HUES64 (cell line): ENCODE results near the gene LHFPL6.

ENCODE experiments used
- H3K27ac ChIP-seq: 2 replicates; pipeline ENCODE4 v1.7.0; 2013; ENCODE audit warnings: low read depth, low read length, inconsistent platforms
- H3K27me3 ChIP-seq: 2 replicates; pipeline ENCODE4 v1.6.1; 2013; ENCODE audit warnings: mild to moderate bottlenecking, low read length; ENCODE audit not compliant: insufficient read depth
- H3K36me3 ChIP-seq: 2 replicates; pipeline ENCODE4 v1.6.1; 2013; ENCODE audit warnings: mild to moderate bottlenecking, low read length; ENCODE audit not compliant: insufficient read depth
- H3K4me1 ChIP-seq: 2 replicates; pipeline ENCODE4 v1.6.1; 2013; ENCODE audit warnings: mild to moderate bottlenecking, low read length, moderate library complexity; ENCODE audit not compliant: insufficient read depth
- H3K4me3 ChIP-seq: 2 replicates; pipeline ENCODE4 v1.5.1; 2013; ENCODE audit warnings: mild to moderate bottlenecking, low read length, moderate library complexity
- H3K9ac ChIP-seq: 2 replicates; pipeline ENCODE4 v1.6.1; 2013; ENCODE audit warnings: mild to moderate bottlenecking, low read depth, low read length
- H3K9me3 ChIP-seq: 2 replicates; pipeline ENCODE4 v1.6.1; 2013; ENCODE audit warnings: low read depth, low read length; ENCODE audit not compliant: insufficient read depth
- WGBS: fragments of 150-250, 120-280 bp; methylation state at CpG from one replicate; pipeline ENCODE4 v1.1.7; 2013; ENCODE audit warnings: missing lambda C conversion rate; 5-methylcytosine and 5-hydroxymethylcytosine counted together

The LHFPL6 gene

GRCh38 chr13:39444866-39445265, 158.1 kb downstream of the LHFPL6 start:
- Histone ChIP-seq H3K27me3 (no peaks in the 10 kb centered on the region), H3K4me1 (no peaks in the 10 kb centered on the region), H3K9me3 (peaks cover 4% of the 10 kb centered on the region), H3K9ac (no peak overlapping the region), H3K27ac (no peak overlapping the region), H3K36me3 (no peaks in the 10 kb centered on the region), H3K4me3 (no peak overlapping the region)
- 98% methylated on average over 2 of the region's 2 CpGs for WGBS

- Histone ChIP-seq H3K4me3 (no peak overlapping the region), H3K27me3 (no peaks in the 10 kb centered on the region), H3K4me1 (no peaks in the 10 kb centered on the region), H3K36me3 (no peaks in the 10 kb centered on the region), H3K27ac (no peak overlapping the region), H3K9ac (no peak overlapping the region), H3K9me3 (peaks cover 28% of the 10 kb centered on the region)
- WGBS = 94% methylated on average over 1 of the region's 1 CpG
Observed at GRCh38 chr13:39433651-39434050, 169.3 kb downstream of the LHFPL6 start.

GRCh38 chr13:39432196-39432595, 170.8 kb downstream of the LHFPL6 start:
- Histone ChIP-seq H3K9me3 (peaks cover 19% of the 10 kb centered on the region), H3K36me3 (no peaks in the 10 kb centered on the region), H3K27me3 (no peaks in the 10 kb centered on the region), H3K9ac (no peak overlapping the region), H3K4me3 (no peak overlapping the region), H3K4me1 (no peaks in the 10 kb centered on the region), H3K27ac (no peak overlapping the region)
- 84% methylated on average over 1 of the region's 1 CpG for WGBS

GRCh38 chr13:39422845-39423565, 180.0 kb downstream of the LHFPL6 start:
- H3K27ac ChIP-seq = no peak overlapping the region
- H3K9ac ChIP-seq = no peak overlapping the region
- H3K9me3 ChIP-seq = no peaks in the 10 kb centered on the region
- H3K36me3 ChIP-seq = no peaks in the 10 kb centered on the region
- no peak overlapping the region for H3K4me3 ChIP-seq
- WGBS = 82% methylated on average over 5 of the region's 5 CpGs
- no peaks in the 10 kb centered on the region for H3K27me3 ChIP-seq
- peaks cover 27% of the 10 kb centered on the region for H3K4me1 ChIP-seq

GRCh38 chr13:39419876-39420275, 183.1 kb downstream of the LHFPL6 start:
- H3K27ac ChIP-seq = no peak overlapping the region
- no peak overlapping the region for H3K4me3 ChIP-seq
- peaks cover 56% of the 10 kb centered on the region for H3K4me1 ChIP-seq
- no peak overlapping the region for H3K9ac ChIP-seq
- no peaks in the 10 kb centered on the region for H3K9me3 ChIP-seq
- no peaks in the 10 kb centered on the region for H3K27me3 ChIP-seq
- 86% methylated on average over 3 of the region's 4 CpGs for WGBS
- H3K36me3 ChIP-seq = no peaks in the 10 kb centered on the region

- Histone ChIP-seq H3K27ac (no peak overlapping the region), H3K36me3 (no peaks in the 10 kb centered on the region), H3K9ac (no peak overlapping the region; the same call in 1 of the 2 replicates), H3K27me3 (no peaks in the 10 kb centered on the region), H3K9me3 (no peaks in the 10 kb centered on the region), H3K4me1 (peaks cover 57% of the 10 kb centered on the region), H3K4me3 (no peak overlapping the region)
Observed at GRCh38 chr13:39419068-39419467, 183.9 kb downstream of the LHFPL6 start.

GRCh38 chr13:39418424-39418823, 184.6 kb downstream of the LHFPL6 start:
- no peaks in the 10 kb centered on the region for H3K9me3 ChIP-seq
- H3K4me1 ChIP-seq = peaks cover 55% of the 10 kb centered on the region
- H3K27ac ChIP-seq = no peak overlapping the region
- WGBS = 31% methylated on average over 2 of the region's 3 CpGs
- no peak overlapping the region for H3K9ac ChIP-seq
- no peak overlapping the region for H3K4me3 ChIP-seq
- no peaks in the 10 kb centered on the region for H3K36me3 ChIP-seq
- no peaks in the 10 kb centered on the region for H3K27me3 ChIP-seq

GRCh38 chr13:39417643-39418042, 185.3 kb downstream of the LHFPL6 start:
- Histone ChIP-seq H3K27me3 (no peaks in the 10 kb centered on the region), H3K9ac (no peak overlapping the region), H3K9me3 (no peaks in the 10 kb centered on the region), H3K36me3 (no peaks in the 10 kb centered on the region), H3K4me1 (peaks cover 53% of the 10 kb centered on the region), H3K4me3 (peak overlapping the region; percentile 34), H3K27ac (0 out of 2 replicates have a peak overlapping the region, but pooled peaks have one; percentile 3)
- WGBS = 7% methylated on average over 5 of the region's 5 CpGs

- 10% methylated on average over 5 of the region's 5 CpGs for WGBS
- Histone ChIP-seq H3K4me3 (peak overlapping the region; percentile 34), H3K4me1 (peaks cover 56% of the 10 kb centered on the region), H3K36me3 (no peaks in the 10 kb centered on the region), H3K27me3 (no peaks in the 10 kb centered on the region), H3K9ac (no peak overlapping the region), H3K27ac (no peak overlapping the region), H3K9me3 (no peaks in the 10 kb centered on the region)
Observed at GRCh38 chr13:39417131-39417530, 185.9 kb downstream of the LHFPL6 start.

GRCh38 chr13:39415008-39415802, 187.8 kb downstream of the LHFPL6 start:
- H3K27ac ChIP-seq = no peak overlapping the region
- no peaks in the 10 kb centered on the region for H3K36me3 ChIP-seq
- H3K9ac ChIP-seq = no peak overlapping the region
- H3K27me3 ChIP-seq = no peaks in the 10 kb centered on the region
- H3K4me1 ChIP-seq = peaks cover 73% of the 10 kb centered on the region
- WGBS = 77% methylated on average over 8 of the region's 8 CpGs
- H3K4me3 ChIP-seq = no peak overlapping the region
- H3K9me3 ChIP-seq = no peaks in the 10 kb centered on the region

- H3K27me3 ChIP-seq = no peaks in the 10 kb centered on the region
- H3K36me3 ChIP-seq = no peaks in the 10 kb centered on the region
- H3K27ac ChIP-seq = no peak overlapping the region
- no peaks in the 10 kb centered on the region for H3K9me3 ChIP-seq
- H3K4me1 ChIP-seq = peaks cover 74% of the 10 kb centered on the region
- H3K9ac ChIP-seq = no peak overlapping the region
- no peak overlapping the region for H3K4me3 ChIP-seq
Observed at GRCh38 chr13:39414339-39414738, 188.7 kb downstream of the LHFPL6 start.
